ENCODE results near the gene AUTS2.

AUTS2 gene

GRCh38 chr7:69598081-69598486, at the start of gene AUTS2:
TSS of gene AUTS2 (plus strand) at chr7:69598475. CDS start at chr7:69599654, 1,179 bp downstream.
- peak in 1 of 2 donors; percentile 32 for DNase-seq (ENCODE audit: low read depth in 2 of 2, low spot score in 1 of 2)

- no peak for DNase-seq (ENCODE audit: low read depth in 2 of 2, low spot score in 1 of 2)
Observed at GRCh38 chr7:69550991-69551390, 47.3 kb upstream of the AUTS2 start.

GRCh38 chr7:69553190-69553589, 45.1 kb upstream of the AUTS2 start:
- no peak for DNase-seq (ENCODE audit: low read depth in 2 of 2, low spot score in 1 of 2)

DNA sequence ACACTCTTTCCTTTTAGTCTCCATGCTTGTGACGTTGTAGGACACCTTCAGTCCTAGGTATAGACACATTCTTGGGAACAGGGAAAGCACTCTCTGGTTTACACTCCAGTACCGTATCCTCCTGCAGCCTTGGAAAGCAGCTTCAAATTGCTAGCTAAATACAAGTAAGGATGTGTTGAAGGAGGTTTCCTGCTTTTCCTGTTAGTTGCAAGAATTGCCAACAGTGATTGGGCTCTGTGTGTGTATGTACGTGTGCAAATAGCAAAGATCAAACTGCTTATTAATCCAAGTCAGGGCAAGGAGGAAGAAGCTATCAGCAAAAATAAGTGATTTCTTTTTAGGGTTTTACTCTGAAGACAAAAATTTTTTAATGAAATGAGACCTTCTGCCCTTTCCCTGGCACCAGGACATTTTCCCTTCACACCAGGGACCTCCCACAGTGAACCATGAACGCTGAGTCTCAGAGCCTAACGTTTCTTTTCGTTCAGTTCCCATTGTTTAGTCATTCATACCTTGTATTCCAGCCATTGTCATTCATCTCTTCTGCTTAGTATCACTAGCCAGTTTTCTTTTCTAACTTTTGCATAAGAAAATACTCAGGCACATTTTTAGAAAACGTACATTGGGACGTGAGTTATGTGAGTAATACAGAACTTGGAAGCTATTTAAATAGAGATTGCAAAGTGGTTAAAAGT, 36.9 kb upstream of the AUTS2 start:
- no peak for DNase-seq (ENCODE audit: low read depth in 2 of 2, low spot score in 1 of 2)

DNA sequence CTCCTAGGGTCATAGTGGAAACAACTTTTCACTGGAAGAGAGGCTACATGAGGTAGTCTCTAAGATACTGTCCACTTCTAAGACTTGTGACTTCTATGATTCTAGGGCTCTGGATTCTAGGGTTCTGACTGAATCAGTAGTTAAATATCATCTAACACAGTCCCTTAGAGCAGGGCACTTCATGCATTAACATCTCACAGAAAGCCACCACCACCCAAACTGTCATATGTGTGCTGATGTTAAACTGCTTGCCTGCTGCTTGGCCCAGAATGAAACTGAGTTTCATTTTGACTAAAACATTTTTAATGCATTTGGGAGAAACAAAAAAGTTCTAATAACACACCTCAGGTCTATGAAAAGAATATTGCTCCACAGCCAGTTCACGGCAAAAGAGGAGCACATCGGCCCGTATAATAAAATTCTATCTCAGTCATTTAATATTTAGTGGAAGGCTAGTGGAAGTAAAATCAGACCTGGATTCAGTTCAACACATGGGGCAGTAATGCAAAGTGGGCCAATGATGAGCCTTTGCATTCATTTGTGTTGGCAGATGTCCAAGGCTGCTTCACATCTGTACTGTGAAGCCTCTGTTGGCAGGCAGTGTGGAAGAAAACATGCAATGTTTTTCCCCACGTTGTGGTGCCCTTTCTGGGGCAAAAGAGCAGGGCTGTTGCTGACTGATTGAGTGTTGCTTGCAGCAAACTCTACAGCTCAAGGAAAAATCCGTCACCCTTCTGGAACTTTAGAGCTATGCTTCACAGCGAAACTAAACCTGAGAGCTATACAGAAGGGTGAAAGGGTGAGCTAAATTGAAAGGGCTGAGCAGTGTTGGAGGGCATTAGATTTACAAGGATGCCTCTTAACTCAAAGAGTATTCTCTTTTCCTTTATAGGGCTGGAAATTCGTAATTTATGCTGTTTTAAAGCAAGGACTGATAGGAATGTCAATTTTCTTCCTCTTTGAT, 33.5 kb upstream of the AUTS2 start:
- DNase-seq (ENCODE audit: low read depth in 2 of 2, low spot score in 1 of 2) = no peak

DNA sequence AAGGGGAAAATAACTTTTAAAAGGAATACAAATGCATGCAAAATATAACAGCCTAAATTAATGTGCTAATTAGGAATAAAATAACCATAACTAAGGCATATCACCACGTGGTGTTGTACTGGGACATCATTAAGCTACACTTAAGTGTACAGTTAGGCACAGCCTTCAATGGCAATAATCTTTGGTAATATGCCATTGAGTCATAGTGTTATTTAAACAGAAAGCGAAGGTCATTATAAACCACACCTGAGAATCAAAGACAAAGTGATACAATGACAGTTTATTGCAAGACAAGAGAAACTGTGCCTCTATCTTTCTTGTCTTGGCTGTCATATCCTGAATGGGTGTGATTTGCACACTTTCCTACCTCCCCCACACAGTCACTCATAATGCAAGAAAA, 30.5 kb upstream of the AUTS2 start:
- no peak for DNase-seq (ENCODE audit: low read depth in 2 of 2, low spot score in 1 of 2)

DNA sequence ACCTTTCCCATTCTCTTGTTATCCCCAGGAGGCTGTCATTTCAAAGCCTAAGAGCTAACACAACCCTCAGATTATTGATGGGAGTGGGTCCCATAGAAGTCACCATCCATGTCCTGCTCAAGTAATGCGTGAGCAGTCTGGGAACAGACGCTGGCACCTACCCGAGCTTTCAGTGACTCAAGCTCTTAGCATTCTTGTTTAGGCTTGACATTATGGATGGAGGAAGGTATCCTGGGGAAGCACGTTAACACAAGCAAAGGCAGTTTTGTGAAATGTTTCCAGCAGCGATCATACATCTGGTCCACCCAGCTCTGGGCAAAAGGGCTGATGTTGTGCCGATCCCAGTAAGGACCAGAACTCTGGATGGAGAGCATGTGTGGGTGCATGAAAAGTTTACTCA, 30.0 kb upstream of the AUTS2 start:
- no peak for DNase-seq (ENCODE audit: low read depth in 2 of 2, low spot score in 1 of 2)

DNA sequence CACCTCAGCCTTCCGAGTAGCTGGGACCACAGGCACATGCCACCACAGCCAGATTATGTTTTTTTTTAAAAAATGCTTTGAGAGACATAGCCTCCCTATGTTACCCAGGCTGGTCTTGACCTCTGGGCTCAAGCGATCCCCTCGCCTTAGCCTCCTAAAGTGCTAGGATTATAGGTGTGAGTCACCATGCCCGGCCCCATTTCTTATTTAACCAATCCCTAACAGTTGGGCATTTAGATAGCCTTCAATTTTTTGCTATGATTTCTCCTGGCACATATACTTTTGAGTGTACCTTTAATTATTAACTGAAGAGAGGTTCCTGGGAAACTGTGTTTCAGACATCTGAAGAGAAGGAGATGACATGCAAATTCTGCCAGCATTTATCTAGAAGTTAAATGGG, 22.6 kb upstream of the AUTS2 start:
- DNase-seq (ENCODE audit: low read depth in 2 of 2, low spot score in 1 of 2) = no peak

- DNase-seq (ENCODE audit: low read depth in 2 of 2, low spot score in 1 of 2) = no peak
Observed at GRCh38 chr7:69577221-69577620, 21.1 kb upstream of the AUTS2 start.

- DNase-seq (ENCODE audit: low read depth in 2 of 2, low spot score in 1 of 2) = no peak
Observed at GRCh38 chr7:69585169-69585568, 13.1 kb upstream of the AUTS2 start.

DNA sequence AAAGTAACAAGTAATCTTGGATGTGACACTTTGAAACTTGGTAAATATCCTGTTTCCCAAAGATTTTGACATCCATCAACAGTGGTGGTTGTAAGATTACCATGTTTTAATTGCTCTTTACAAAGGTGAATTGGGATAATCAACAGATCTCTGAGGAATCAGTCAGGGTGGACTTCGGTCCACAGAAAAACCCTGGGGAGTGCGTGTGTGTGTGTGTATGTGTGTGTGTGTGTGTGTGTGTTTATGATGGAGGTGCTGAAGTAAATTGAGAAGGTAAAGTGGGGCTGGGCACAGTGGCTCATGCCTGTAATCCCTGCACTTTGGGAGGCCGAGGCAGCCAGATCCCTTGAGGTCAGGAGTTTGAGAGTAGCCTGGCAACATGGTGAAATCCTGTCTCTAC, 12.0 kb upstream of the AUTS2 start:
- DNase-seq (ENCODE audit: low read depth in 2 of 2, low spot score in 1 of 2) = no peak

DNA sequence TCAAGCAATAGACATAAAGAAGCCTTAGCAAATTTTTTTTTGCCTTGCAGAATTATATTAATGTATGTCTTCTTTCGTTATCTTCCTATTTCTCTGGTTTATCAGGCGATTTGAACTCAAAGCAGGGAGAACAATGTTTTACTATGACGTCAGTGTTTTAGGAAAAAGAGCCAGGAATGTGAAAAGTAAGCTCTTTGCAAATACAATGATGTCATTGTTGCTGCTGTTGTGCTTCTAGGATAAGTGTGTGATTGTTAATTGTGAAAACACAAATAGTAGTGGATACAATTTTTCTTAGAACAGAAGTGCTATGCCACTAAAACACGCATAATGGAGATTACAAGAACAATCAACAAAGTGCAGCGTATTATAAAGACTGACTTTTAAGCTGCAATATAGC, 9.5 kb upstream of the AUTS2 start:
- no peak for DNase-seq (ENCODE audit: low read depth in 2 of 2, low spot score in 1 of 2)

GRCh38 chr7:69591805-69592204, 6.5 kb upstream of the AUTS2 start:
- no peak for DNase-seq (ENCODE audit: low read depth in 2 of 2, low spot score in 1 of 2)

- no peak for DNase-seq (ENCODE audit: low read depth in 2 of 2, low spot score in 1 of 2)
Observed at GRCh38 chr7:69593511-69593910, 4.8 kb upstream of the AUTS2 start.

GRCh38 chr7:69595415-69595814, 2.9 kb upstream of the AUTS2 start:
- no peak for DNase-seq (ENCODE audit: low read depth in 2 of 2, low spot score in 1 of 2)

GRCh38 chr7:69596056-69596455, 2.2 kb upstream of the AUTS2 start:
- DNase-seq (ENCODE audit: low read depth in 2 of 2, low spot score in 1 of 2) = no peak

DNA sequence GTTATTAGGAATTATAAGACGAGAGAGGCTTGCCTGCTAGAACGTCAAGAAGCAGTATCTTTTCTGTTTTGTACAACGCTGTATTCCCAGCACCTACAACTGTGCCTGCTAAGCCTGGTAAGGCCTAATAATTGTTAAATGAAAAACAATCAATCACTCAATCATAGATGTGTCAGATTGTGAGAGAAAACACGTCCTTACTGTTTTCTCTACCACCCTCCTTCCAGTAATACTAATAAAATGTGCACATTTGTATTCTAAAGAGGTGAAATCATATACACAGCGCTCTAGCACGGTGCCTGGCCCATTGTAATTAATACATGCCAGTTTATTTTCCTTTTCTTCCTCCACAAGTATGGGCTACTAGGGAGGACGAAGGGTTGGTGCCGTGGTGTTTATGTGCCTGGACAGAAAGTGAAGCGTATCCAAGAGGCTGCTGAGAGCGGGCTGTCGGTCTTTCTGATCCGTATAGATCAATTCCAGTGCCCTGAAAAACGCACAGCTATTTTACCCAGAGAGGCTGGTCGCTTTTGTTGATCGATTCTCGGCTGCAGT, 1.5 kb upstream of the AUTS2 start:
- no peak for DNase-seq (ENCODE audit: low read depth in 2 of 2, low spot score in 1 of 2)

- no peak for DNase-seq (ENCODE audit: low read depth in 2 of 2, low spot score in 1 of 2)
Observed at GRCh38 chr7:69597278-69598076, 798 bp upstream of the AUTS2 start.

DNA sequence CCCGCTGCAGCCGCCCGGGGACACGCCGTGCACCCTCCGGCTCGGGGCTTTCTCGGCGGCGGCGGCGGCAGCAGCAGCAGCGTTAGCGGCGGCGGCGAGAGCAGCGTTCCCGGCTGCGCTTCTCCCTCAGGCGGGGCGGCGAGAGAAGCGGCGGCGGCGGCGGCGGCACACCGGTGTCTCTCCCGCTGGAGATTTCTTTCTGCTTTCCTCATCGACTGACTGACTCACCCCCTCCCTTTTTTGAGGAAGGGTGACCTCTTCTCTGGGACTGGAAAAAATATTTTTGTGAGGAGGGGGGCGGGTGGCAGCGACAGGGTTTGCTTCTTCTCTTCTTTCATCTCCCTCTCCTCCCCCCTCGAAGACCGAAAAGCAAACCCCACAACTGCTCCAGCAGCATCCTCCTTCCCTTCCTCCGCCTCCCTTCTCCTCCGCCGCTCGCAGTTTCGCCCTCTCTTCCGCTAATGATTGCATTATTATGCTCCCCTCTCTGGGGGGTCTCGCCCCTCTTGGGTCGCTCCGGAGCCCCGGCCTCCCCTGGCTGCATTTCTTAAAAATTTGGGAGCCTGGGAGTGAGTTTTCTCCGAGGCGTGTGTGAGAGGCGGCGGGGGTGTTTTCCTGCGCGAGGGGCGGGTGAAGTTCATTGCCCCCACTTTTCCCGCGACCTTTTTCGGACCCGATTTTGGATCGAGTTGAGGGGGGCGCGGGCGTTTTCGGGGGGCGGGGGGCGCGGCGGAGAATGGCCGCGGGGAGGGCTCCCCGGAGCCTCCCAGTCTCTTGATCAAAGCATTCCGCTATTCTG, 411 bp downstream of the AUTS2 start:
- no peak for DNase-seq (ENCODE audit: low read depth in 2 of 2, low spot score in 1 of 2)

DNA sequence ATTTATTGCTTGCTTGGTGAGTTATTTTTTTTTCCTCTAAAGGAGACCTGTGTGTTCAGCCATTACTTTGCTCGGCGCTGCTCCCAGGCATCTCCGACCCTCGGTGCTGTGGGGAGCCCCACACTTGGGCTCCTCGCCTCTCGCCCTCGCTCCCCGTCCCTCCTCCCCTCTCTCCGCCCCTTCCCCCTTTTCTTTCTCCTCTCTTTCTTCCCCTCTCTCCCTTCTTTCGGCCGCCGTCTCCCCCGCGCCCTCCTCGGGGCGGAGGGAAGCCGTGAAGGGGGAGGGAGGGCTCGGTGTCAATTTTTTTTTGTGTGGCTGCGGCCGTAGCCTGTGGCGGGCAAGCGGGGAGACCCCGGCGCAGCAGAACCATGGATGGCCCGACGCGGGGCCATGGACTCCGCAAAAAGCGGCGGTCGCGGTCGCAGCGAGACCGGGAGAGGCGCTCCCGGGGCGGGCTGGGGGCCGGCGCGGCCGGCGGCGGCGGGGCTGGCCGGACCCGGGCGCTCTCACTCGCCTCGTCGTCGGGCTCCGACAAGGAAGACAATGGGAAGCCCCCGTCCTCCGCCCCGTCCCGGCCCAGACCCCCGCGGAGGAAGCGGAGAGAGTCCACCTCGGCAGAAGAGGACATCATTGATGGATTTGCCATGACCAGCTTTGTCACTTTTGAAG, 1.1 kb downstream of the AUTS2 start:
- DNase-seq (ENCODE audit: low read depth in 2 of 2, low spot score in 1 of 2) = no peak
